Liver (tissue), 9 donors: ENCODE data around the gene SNCB. TPM values are rescaled to one million over a fixed set of nuclear protein-coding genes. Genes with fewer than 3 reads are reported as not detected.

Experiments
- DNase-seq: peaks from one replicate; pipeline ENCODE4 v3.0.0-alpha.2; 2017; ENCODE audit warnings: low spot score
- H3K27ac ChIP-seq, 2 donors: one replicate each; pipeline ENCODE4 v1.7.0; 2013; ENCODE audit warnings: inconsistent platforms in 2 of 2, low read length in 2 of 2, control low read depth in 1 of 2, low read depth in 1 of 2, mild to moderate bottlenecking in 1 of 2
- H3K27me3 ChIP-seq, 4 donors: one replicate each; pipeline versions ENCODE4 v1.6.1 to v1.7.0; 2013; ENCODE audit warnings: low read length in 3 of 4, inconsistent platforms in 1 of 4, mild to moderate bottlenecking in 1 of 4, moderate library complexity in 1 of 4; ENCODE audit not compliant: control insufficient read depth in 4 of 4, insufficient read depth in 4 of 4
- H3K36me3 ChIP-seq, 4 donors: one replicate each; pipeline versions ENCODE4 v1.6.1 to v1.7.0; 2013; ENCODE audit warnings: low read length in 3 of 4, mild to moderate bottlenecking in 3 of 4, low read depth in 1 of 4, moderate library complexity in 1 of 4; ENCODE audit not compliant: control insufficient read depth in 4 of 4, insufficient read depth in 3 of 4
- H3K4me1 ChIP-seq, 4 donors: one replicate each; pipeline versions ENCODE4 v1.6.1 to v1.7.0; 2013; ENCODE audit warnings: low read length in 3 of 4, mild to moderate bottlenecking in 3 of 4, moderate library complexity in 1 of 4; ENCODE audit not compliant: control insufficient read depth in 4 of 4, insufficient read depth in 4 of 4
- H3K4me3 ChIP-seq, 3 donors: one replicate each; pipeline versions ENCODE4 v1.6.1 to v1.7.0; 2013; ENCODE audit warnings: low read length in 3 of 3, control low read depth in 1 of 3, low read depth in 1 of 3, mild to moderate bottlenecking in 1 of 3
- H3K9ac ChIP-seq, 2 donors: one replicate each; pipeline ENCODE4 v1.7.0; 2013; ENCODE audit warnings: low read length in 2 of 2, mild to moderate bottlenecking in 2 of 2, moderate library complexity in 2 of 2, control low read depth in 1 of 2, low read depth in 1 of 2
- H3K9me3 ChIP-seq, 4 donors: one replicate each; pipeline versions ENCODE4 v1.6.1 to v1.7.0; 2013; ENCODE audit warnings: low read length in 3 of 4; ENCODE audit not compliant: control insufficient read depth in 4 of 4
- EGR1 ChIP-seq, 2 donors: IDR thresholded peaks; 2 replicates each; pipeline ENCODE4 v1.6.1; 2016 to 2018; ENCODE audit warnings: antibody characterized with exemption in 2 of 2, low read depth in 2 of 2
- FOXA1 ChIP-seq: IDR thresholded peaks from 2 replicates; pipeline ENCODE4 v1.6.1; 2016; ENCODE audit warnings: antibody characterized with exemption
- FOXA2 ChIP-seq: IDR thresholded peaks from 2 replicates; pipeline ENCODE4 v1.6.1; 2016; ENCODE audit warnings: antibody characterized with exemption
- GABPA ChIP-seq, 2 donors: IDR thresholded peaks in 1 of 2; conservative IDR thresholded peaks in 1 of 2; 2 replicates each; pipeline ENCODE4 v1.6.1; 2016; ENCODE audit warnings: antibody characterized with exemption in 2 of 2, mild to moderate bottlenecking in 1 of 2, moderate library complexity in 1 of 2
- HNF4A ChIP-seq, 2 donors: conservative IDR thresholded peaks; 2 replicates each; pipeline ENCODE4 v1.6.1; 2016; ENCODE audit warnings: antibody characterized with exemption in 2 of 2, mild to moderate bottlenecking in 2 of 2
- HNF4G ChIP-seq: IDR thresholded peaks from 2 replicates; pipeline ENCODE4 v1.6.1; 2016; ENCODE audit warnings: antibody characterized with exemption
- JUND ChIP-seq, 2 donors: IDR thresholded peaks; 2 replicates each; pipeline ENCODE4 v1.6.1; 2016; ENCODE audit warnings: antibody characterized with exemption in 2 of 2
- NR2F2 ChIP-seq: IDR thresholded peaks from 2 replicates; pipeline ENCODE4 v1.6.1; 2016; ENCODE audit warnings: antibody characterized with exemption
- RAD21 ChIP-seq, 2 donors: IDR thresholded peaks; 2 replicates each; pipeline ENCODE4 v1.6.1; 2016; ENCODE audit warnings: antibody characterized with exemption in 2 of 2, mild to moderate bottlenecking in 2 of 2
- RXRA ChIP-seq, 2 donors: IDR thresholded peaks; 2 replicates each; pipeline ENCODE4 v1.6.1; 2017 to 2018; ENCODE audit warnings: antibody characterized with exemption in 2 of 2, mild to moderate bottlenecking in 1 of 2
- SP1 ChIP-seq: IDR thresholded peaks from 2 replicates; pipeline ENCODE4 v1.6.1; 2018; ENCODE audit warnings: antibody characterized with exemption, mild to moderate bottlenecking
- TAF1 ChIP-seq: conservative IDR thresholded peaks from 2 replicates; pipeline ENCODE4 v1.6.1; 2016; ENCODE audit warnings: antibody characterized with exemption, mild to moderate bottlenecking
- YY1 ChIP-seq: IDR thresholded peaks from 2 replicates; pipeline ENCODE4 v1.6.1; 2016; ENCODE audit warnings: antibody characterized with exemption, mild to moderate bottlenecking
- WGBS: extraction: QIAGEN DNeasy Blood & Tissue Kit; methylation state at CpG from one replicate; pipeline ENCODE4 v1.1.7; 2013; 5-methylcytosine and 5-hydroxymethylcytosine counted together
- polyA plus RNA-seq, 2 donors: library from polyadenylated mRNA; stranded (reverse) in 1 of 2; unstranded in 1 of 2; fragments of 200-250 nt in 1 of 2; fragments of >200 nt in 1 of 2; fragmentation: Nextera tagmentation in 1 of 2; extraction: Ambion mirVana in 1 of 2; gene quantifications; one replicate each; pipeline versions ENCODE4 v1.2.1 to v1.2.3, GENCODE V29; 2013 to 2015
- total RNA-seq, 2 donors: library from RNA; depleted of rRNA; stranded (reverse); fragments of >200 nt; gene quantifications; one replicate each; pipeline ENCODE4 v1.2.3, GENCODE V29; 2014
- TF ChIP-seq, protein P1 (sequence below): fragments of 150-350 bp; IDR thresholded peaks from 2 replicates; pipeline ENCODE4 v1.5.1; 2017; ENCODE audit warnings: improper control_type of control experiment, low read depth, low read length; ENCODE audit not compliant: missing input control
- TF ChIP-seq, protein P2 (sequence below): IDR thresholded peaks from 2 replicates; pipeline ENCODE4 v1.6.1; 2016; ENCODE audit warnings: antibody characterized with exemption
- TF ChIP-seq, protein P3 (sequence below): IDR thresholded peaks from 2 replicates; pipeline ENCODE4 v1.6.1; 2016; ENCODE audit warnings: antibody characterized with exemption, mild to moderate bottlenecking
- TF ChIP-seq, protein P4 (sequence below): IDR thresholded peaks from 2 replicates; pipeline ENCODE4 v1.6.1; 2016; ENCODE audit warnings: antibody characterized with exemption
- TF ChIP-seq, protein P5 (sequence below): IDR thresholded peaks from 2 replicates; pipeline ENCODE4 v1.6.1; 2016; ENCODE audit warnings: antibody characterized with exemption
- donor health status: healthy.
- donor health status: healthy.
- donor health status: healthy.
- donor health status: healthy.
- donor health status: healthy.

SNCB gene
- total and polyA plus RNA-seq, 4 donors = not detected

DNA sequence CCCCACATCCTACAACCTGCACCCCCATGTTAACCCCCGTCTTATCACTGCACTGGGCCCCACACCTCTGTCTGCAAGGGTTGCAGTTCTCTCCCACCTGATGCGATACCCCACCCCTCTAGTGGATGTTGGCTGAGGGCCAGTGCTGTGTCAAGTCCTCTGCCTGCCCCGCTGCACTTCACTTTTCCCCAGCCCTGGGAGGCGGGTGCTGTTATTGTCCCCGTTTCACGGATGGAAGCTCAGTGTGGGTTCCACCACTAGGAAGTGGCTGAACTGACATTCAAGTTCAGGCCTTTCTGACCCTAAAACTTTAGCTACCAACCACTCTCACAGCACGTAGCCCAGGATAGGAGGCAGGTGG lies 3.5 kb downstream of the SNCB start (continued):
- TF ChIP-seq, protein P1, sequence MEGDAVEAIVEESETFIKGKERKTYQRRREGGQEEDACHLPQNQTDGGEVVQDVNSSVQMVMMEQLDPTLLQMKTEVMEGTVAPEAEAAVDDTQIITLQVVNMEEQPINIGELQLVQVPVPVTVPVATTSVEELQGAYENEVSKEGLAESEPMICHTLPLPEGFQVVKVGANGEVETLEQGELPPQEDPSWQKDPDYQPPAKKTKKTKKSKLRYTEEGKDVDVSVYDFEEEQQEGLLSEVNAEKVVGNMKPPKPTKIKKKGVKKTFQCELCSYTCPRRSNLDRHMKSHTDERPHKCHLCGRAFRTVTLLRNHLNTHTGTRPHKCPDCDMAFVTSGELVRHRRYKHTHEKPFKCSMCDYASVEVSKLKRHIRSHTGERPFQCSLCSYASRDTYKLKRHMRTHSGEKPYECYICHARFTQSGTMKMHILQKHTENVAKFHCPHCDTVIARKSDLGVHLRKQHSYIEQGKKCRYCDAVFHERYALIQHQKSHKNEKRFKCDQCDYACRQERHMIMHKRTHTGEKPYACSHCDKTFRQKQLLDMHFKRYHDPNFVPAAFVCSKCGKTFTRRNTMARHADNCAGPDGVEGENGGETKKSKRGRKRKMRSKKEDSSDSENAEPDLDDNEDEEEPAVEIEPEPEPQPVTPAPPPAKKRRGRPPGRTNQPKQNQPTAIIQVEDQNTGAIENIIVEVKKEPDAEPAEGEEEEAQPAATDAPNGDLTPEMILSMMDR = no peak
- no peak for TF ChIP-seq RAD21 (IDR thresholded peaks at IDR 0.05)
- TF ChIP-seq, protein P2, sequence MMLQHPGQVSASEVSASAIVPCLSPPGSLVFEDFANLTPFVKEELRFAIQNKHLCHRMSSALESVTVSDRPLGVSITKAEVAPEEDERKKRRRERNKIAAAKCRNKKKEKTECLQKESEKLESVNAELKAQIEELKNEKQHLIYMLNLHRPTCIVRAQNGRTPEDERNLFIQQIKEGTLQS = no peak
- TF ChIP-seq SP1 = no peak
- TF ChIP-seq GABPA (IDR thresholded peaks at IDR 0.05 in 1 of 2, conservative IDR thresholded peaks at IDR 0.05 in 1 of 2) = no peak
- no peak for TF ChIP-seq FOXA1
- TF ChIP-seq RXRA (IDR thresholded peaks at IDR 0.05) = no peak
- no peak for TF ChIP-seq NR2F2
- TF ChIP-seq YY1 = no peak
- no peak for TF ChIP-seq EGR1 (IDR thresholded peaks at IDR 0.05; ENCODE audit: low read depth in 2 of 2)

DNA sequence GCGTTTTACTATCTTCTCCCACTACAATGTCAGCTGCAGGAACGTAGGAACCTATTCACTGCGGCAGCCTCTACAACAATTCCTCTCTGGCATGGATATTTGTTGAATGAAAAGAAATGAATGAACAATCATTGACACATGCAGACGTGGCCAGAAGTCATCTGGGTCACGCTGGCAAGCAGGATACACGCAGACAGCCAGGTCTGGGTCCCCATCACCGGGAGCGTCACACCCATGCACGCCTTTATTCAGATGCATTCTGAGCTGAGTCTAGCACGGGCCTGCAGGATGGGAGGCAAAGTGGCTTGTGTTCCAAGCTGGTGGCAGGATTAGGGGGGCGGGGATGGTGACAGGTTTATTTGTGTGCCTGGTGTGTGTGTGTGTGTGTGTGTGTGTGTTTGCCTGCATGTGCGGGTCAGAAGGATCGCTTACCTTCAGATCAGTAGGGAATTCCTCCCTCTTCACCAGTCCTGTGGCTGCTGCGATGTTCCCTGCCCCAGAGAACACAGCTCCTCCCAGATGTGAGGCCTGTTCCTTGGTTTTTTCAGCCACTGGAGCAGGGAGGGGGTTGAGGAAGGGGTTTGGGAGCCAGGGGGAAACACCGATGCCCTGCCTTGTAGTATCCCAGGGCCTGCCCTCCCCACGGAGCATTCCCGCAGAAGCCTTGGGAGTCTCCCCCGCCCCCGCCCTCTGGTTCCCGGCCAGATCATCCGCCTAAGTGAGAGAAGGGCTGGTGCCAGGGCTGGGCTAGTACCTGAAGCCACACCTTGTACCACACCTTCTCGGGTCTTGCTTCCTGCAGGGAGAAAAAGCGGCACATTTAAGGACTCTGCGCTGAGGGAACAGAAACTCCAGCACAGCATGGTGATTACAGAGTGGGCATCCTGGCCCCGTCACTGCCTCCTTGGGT lies 4.1 kb downstream of the SNCB start:
- Histone ChIP-seq H3K27ac (no peak overlapping the region), H3K9me3 (no peaks in the 10 kb centered on the region), H3K27me3 (peaks cover 4 to 25% (median 8%) of the 10 kb centered on the region in 4 donors), H3K9ac (no peak overlapping the region), H3K4me3 (no peak overlapping the region), H3K36me3 (no peaks in the 10 kb centered on the region), H3K4me1 (peaks cover 0 to 5% (median 5%) of the 10 kb centered on the region in 4 donors)
- 45% methylated on average over 25 of the region's 25 CpGs for WGBS
- DNase-seq = no peak
- no peak for TF ChIP-seq RAD21 (IDR thresholded peaks at IDR 0.05)
- no peak for TF ChIP-seq JUND (IDR thresholded peaks at IDR 0.05)
- TF ChIP-seq GABPA (IDR thresholded peaks at IDR 0.05 in 1 of 2, conservative IDR thresholded peaks at IDR 0.05 in 1 of 2) = no peak
- no peak for TF ChIP-seq FOXA1
- no peak for TF ChIP-seq EGR1 (IDR thresholded peaks at IDR 0.05; ENCODE audit: low read depth in 2 of 2)
- no peak for TF ChIP-seq HNF4G
- TF ChIP-seq, protein P3, sequence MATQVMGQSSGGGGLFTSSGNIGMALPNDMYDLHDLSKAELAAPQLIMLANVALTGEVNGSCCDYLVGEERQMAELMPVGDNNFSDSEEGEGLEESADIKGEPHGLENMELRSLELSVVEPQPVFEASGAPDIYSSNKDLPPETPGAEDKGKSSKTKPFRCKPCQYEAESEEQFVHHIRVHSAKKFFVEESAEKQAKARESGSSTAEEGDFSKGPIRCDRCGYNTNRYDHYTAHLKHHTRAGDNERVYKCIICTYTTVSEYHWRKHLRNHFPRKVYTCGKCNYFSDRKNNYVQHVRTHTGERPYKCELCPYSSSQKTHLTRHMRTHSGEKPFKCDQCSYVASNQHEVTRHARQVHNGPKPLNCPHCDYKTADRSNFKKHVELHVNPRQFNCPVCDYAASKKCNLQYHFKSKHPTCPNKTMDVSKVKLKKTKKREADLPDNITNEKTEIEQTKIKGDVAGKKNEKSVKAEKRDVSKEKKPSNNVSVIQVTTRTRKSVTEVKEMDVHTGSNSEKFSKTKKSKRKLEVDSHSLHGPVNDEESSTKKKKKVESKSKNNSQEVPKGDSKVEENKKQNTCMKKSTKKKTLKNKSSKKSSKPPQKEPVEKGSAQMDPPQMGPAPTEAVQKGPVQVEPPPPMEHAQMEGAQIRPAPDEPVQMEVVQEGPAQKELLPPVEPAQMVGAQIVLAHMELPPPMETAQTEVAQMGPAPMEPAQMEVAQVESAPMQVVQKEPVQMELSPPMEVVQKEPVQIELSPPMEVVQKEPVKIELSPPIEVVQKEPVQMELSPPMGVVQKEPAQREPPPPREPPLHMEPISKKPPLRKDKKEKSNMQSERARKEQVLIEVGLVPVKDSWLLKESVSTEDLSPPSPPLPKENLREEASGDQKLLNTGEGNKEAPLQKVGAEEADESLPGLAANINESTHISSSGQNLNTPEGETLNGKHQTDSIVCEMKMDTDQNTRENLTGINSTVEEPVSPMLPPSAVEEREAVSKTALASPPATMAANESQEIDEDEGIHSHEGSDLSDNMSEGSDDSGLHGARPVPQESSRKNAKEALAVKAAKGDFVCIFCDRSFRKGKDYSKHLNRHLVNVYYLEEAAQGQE = no peak
- TF ChIP-seq, protein P2 = no peak
- TF ChIP-seq, protein P4, sequence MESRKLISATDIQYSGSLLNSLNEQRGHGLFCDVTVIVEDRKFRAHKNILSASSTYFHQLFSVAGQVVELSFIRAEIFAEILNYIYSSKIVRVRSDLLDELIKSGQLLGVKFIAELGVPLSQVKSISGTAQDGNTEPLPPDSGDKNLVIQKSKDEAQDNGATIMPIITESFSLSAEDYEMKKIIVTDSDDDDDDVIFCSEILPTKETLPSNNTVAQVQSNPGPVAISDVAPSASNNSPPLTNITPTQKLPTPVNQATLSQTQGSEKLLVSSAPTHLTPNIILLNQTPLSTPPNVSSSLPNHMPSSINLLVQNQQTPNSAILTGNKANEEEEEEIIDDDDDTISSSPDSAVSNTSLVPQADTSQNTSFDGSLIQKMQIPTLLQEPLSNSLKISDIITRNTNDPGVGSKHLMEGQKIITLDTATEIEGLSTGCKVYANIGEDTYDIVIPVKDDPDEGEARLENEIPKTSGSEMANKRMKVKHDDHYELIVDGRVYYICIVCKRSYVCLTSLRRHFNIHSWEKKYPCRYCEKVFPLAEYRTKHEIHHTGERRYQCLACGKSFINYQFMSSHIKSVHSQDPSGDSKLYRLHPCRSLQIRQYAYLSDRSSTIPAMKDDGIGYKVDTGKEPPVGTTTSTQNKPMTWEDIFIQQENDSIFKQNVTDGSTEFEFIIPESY = no peak
- no peak for TF ChIP-seq RXRA (IDR thresholded peaks at IDR 0.05)
- no peak for TF ChIP-seq YY1
- TF ChIP-seq, protein P5, sequence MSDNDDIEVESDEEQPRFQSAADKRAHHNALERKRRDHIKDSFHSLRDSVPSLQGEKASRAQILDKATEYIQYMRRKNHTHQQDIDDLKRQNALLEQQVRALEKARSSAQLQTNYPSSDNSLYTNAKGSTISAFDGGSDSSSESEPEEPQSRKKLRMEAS = no peak
- TF ChIP-seq SP1 = no peak
- TF ChIP-seq, protein P1 = no peak
- no peak for TF ChIP-seq HNF4A (conservative IDR thresholded peaks at IDR 0.05)
- TF ChIP-seq TAF1 = no peak
- TF ChIP-seq NR2F2 = no peak
- TF ChIP-seq FOXA2 = no peak
